Uterus (tissue), 2 donors: ENCODE results near the gene TMEM233.
"Not testable (repeated sequence)": the region's sequence is repeated elsewhere in the genome, so short reads cannot be mapped to it uniquely, and the experiment has no call there.

Experiments used
- POLR2A ChIP-seq, 2 donors: fragments of 450-650 bp; IDR thresholded peaks; one replicate each; pipeline ENCODE4 v1.6.1; 2016; ENCODE audit warnings: antibody characterized with exemption in 2 of 2, mild to moderate bottlenecking in 1 of 2, moderate library complexity in 1 of 2
- TF ChIP-seq, protein P1 (sequence below), 4 experiments: fragments of 200-600 bp in 2 of 4; fragments of 450-650 bp in 2 of 4; sonication (generic) in 2 of 4; IDR thresholded peaks; one replicate each; pipeline ENCODE4 v1.5.1; 2016 to 2019; ENCODE audit warnings: antibody characterized with exemption in 4 of 4, mild to moderate bottlenecking in 2 of 4, moderate library complexity in 1 of 4

DNA sequence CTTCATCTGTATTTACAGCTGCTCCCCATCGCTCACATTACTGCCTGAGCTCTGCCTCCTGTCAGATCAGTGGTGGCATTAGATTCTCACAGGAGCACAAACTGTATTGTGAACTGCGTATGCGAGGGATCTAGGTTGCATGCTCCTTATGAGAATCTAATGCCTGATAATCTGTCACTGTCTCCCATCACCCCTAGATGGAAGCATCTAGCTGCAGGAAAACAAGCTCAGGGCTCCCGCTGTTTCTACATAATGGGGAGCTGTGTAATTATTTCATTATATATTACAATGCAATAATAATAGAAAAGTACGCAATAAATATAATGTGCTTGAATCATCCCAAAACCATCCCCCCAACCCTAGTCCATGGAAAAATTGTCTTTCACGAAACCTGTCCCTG lies 64.6 kb downstream of the TMEM233 start:
- TF ChIP-seq, protein P1, sequence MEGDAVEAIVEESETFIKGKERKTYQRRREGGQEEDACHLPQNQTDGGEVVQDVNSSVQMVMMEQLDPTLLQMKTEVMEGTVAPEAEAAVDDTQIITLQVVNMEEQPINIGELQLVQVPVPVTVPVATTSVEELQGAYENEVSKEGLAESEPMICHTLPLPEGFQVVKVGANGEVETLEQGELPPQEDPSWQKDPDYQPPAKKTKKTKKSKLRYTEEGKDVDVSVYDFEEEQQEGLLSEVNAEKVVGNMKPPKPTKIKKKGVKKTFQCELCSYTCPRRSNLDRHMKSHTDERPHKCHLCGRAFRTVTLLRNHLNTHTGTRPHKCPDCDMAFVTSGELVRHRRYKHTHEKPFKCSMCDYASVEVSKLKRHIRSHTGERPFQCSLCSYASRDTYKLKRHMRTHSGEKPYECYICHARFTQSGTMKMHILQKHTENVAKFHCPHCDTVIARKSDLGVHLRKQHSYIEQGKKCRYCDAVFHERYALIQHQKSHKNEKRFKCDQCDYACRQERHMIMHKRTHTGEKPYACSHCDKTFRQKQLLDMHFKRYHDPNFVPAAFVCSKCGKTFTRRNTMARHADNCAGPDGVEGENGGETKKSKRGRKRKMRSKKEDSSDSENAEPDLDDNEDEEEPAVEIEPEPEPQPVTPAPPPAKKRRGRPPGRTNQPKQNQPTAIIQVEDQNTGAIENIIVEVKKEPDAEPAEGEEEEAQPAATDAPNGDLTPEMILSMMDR (IDR thresholded peaks at IDR 0.05) = not testable (repeated sequence)
- not testable (repeated sequence) for TF ChIP-seq POLR2A (IDR thresholded peaks at IDR 0.05)
